Liver (tissue), 9 donors: Measurements from ENCODE around the gene RPS23. TPM values are rescaled to one million over a fixed set of nuclear protein-coding genes. Genes with fewer than 3 reads are reported as not detected.

Source experiments
- DNase-seq: peaks from one replicate; pipeline ENCODE4 v3.0.0-alpha.2; 2017; ENCODE audit warnings: low spot score
- H3K27ac ChIP-seq, 2 donors: one replicate each; pipeline ENCODE4 v1.7.0; 2013; ENCODE audit warnings: inconsistent platforms in 2 of 2, low read length in 2 of 2, control low read depth in 1 of 2, low read depth in 1 of 2, mild to moderate bottlenecking in 1 of 2
- H3K27me3 ChIP-seq, 4 donors: one replicate each; pipeline versions ENCODE4 v1.6.1 to v1.7.0; 2013; ENCODE audit warnings: low read length in 3 of 4, inconsistent platforms in 1 of 4, mild to moderate bottlenecking in 1 of 4, moderate library complexity in 1 of 4; ENCODE audit not compliant: control insufficient read depth in 4 of 4, insufficient read depth in 4 of 4
- H3K36me3 ChIP-seq, 4 donors: one replicate each; pipeline versions ENCODE4 v1.6.1 to v1.7.0; 2013; ENCODE audit warnings: low read length in 3 of 4, mild to moderate bottlenecking in 3 of 4, low read depth in 1 of 4, moderate library complexity in 1 of 4; ENCODE audit not compliant: control insufficient read depth in 4 of 4, insufficient read depth in 3 of 4
- H3K4me1 ChIP-seq, 4 donors: one replicate each; pipeline versions ENCODE4 v1.6.1 to v1.7.0; 2013; ENCODE audit warnings: low read length in 3 of 4, mild to moderate bottlenecking in 3 of 4, moderate library complexity in 1 of 4; ENCODE audit not compliant: control insufficient read depth in 4 of 4, insufficient read depth in 4 of 4
- H3K4me3 ChIP-seq, 3 donors: one replicate each; pipeline versions ENCODE4 v1.6.1 to v1.7.0; 2013; ENCODE audit warnings: low read length in 3 of 3, control low read depth in 1 of 3, low read depth in 1 of 3, mild to moderate bottlenecking in 1 of 3
- H3K9ac ChIP-seq, 2 donors: one replicate each; pipeline ENCODE4 v1.7.0; 2013; ENCODE audit warnings: low read length in 2 of 2, mild to moderate bottlenecking in 2 of 2, moderate library complexity in 2 of 2, control low read depth in 1 of 2, low read depth in 1 of 2
- H3K9me3 ChIP-seq, 4 donors: one replicate each; pipeline versions ENCODE4 v1.6.1 to v1.7.0; 2013; ENCODE audit warnings: low read length in 3 of 4; ENCODE audit not compliant: control insufficient read depth in 4 of 4
- EGR1 ChIP-seq, 2 donors: IDR thresholded peaks; 2 replicates each; pipeline ENCODE4 v1.6.1; 2016 to 2018; ENCODE audit warnings: antibody characterized with exemption in 2 of 2, low read depth in 2 of 2
- FOXA1 ChIP-seq: IDR thresholded peaks from 2 replicates; pipeline ENCODE4 v1.6.1; 2016; ENCODE audit warnings: antibody characterized with exemption
- FOXA2 ChIP-seq: IDR thresholded peaks from 2 replicates; pipeline ENCODE4 v1.6.1; 2016; ENCODE audit warnings: antibody characterized with exemption
- GABPA ChIP-seq, 2 donors: IDR thresholded peaks in 1 of 2; conservative IDR thresholded peaks in 1 of 2; 2 replicates each; pipeline ENCODE4 v1.6.1; 2016; ENCODE audit warnings: antibody characterized with exemption in 2 of 2, mild to moderate bottlenecking in 1 of 2, moderate library complexity in 1 of 2
- HNF4A ChIP-seq, 2 donors: conservative IDR thresholded peaks; 2 replicates each; pipeline ENCODE4 v1.6.1; 2016; ENCODE audit warnings: antibody characterized with exemption in 2 of 2, mild to moderate bottlenecking in 2 of 2
- HNF4G ChIP-seq: IDR thresholded peaks from 2 replicates; pipeline ENCODE4 v1.6.1; 2016; ENCODE audit warnings: antibody characterized with exemption
- JUND ChIP-seq, 2 donors: IDR thresholded peaks; 2 replicates each; pipeline ENCODE4 v1.6.1; 2016; ENCODE audit warnings: antibody characterized with exemption in 2 of 2
- NR2F2 ChIP-seq: IDR thresholded peaks from 2 replicates; pipeline ENCODE4 v1.6.1; 2016; ENCODE audit warnings: antibody characterized with exemption
- RAD21 ChIP-seq, 2 donors: IDR thresholded peaks; 2 replicates each; pipeline ENCODE4 v1.6.1; 2016; ENCODE audit warnings: antibody characterized with exemption in 2 of 2, mild to moderate bottlenecking in 2 of 2
- RXRA ChIP-seq, 2 donors: IDR thresholded peaks; 2 replicates each; pipeline ENCODE4 v1.6.1; 2017 to 2018; ENCODE audit warnings: antibody characterized with exemption in 2 of 2, mild to moderate bottlenecking in 1 of 2
- SP1 ChIP-seq: IDR thresholded peaks from 2 replicates; pipeline ENCODE4 v1.6.1; 2018; ENCODE audit warnings: antibody characterized with exemption, mild to moderate bottlenecking
- TAF1 ChIP-seq: conservative IDR thresholded peaks from 2 replicates; pipeline ENCODE4 v1.6.1; 2016; ENCODE audit warnings: antibody characterized with exemption, mild to moderate bottlenecking
- YY1 ChIP-seq: IDR thresholded peaks from 2 replicates; pipeline ENCODE4 v1.6.1; 2016; ENCODE audit warnings: antibody characterized with exemption, mild to moderate bottlenecking
- WGBS: extraction: QIAGEN DNeasy Blood & Tissue Kit; methylation state at CpG from one replicate; pipeline ENCODE4 v1.1.7; 2013; 5-methylcytosine and 5-hydroxymethylcytosine counted together
- polyA plus RNA-seq, 2 donors: library from polyadenylated mRNA; stranded (reverse) in 1 of 2; unstranded in 1 of 2; fragments of 200-250 nt in 1 of 2; fragments of >200 nt in 1 of 2; fragmentation: Nextera tagmentation in 1 of 2; extraction: Ambion mirVana in 1 of 2; gene quantifications; one replicate each; pipeline versions ENCODE4 v1.2.1 to v1.2.3, GENCODE V29; 2013 to 2015
- total RNA-seq, 2 donors: library from RNA; depleted of rRNA; stranded (reverse); fragments of >200 nt; gene quantifications; one replicate each; pipeline ENCODE4 v1.2.3, GENCODE V29; 2014
- TF ChIP-seq, protein P1 (sequence below): IDR thresholded peaks from 2 replicates; pipeline ENCODE4 v1.6.1; 2016; ENCODE audit warnings: antibody characterized with exemption
- TF ChIP-seq, protein P2 (sequence below): fragments of 150-350 bp; IDR thresholded peaks from 2 replicates; pipeline ENCODE4 v1.5.1; 2017; ENCODE audit warnings: improper control_type of control experiment, low read depth, low read length; ENCODE audit not compliant: missing input control
- TF ChIP-seq, protein P3 (sequence below): IDR thresholded peaks from 2 replicates; pipeline ENCODE4 v1.6.1; 2016; ENCODE audit warnings: antibody characterized with exemption, mild to moderate bottlenecking
- TF ChIP-seq, protein P4 (sequence below): IDR thresholded peaks from 2 replicates; pipeline ENCODE4 v1.6.1; 2016; ENCODE audit warnings: antibody characterized with exemption
- TF ChIP-seq, protein P5 (sequence below): IDR thresholded peaks from 2 replicates; pipeline ENCODE4 v1.6.1; 2016; ENCODE audit warnings: antibody characterized with exemption
- donor health status: healthy.
- donor health status: healthy.
- donor health status: healthy.
- donor health status: healthy.
- donor health status: healthy.

RPS23 gene
- total and polyA plus RNA-seq, 4 donors, result 447 to 1,610 (median 618) TPM

DNA sequence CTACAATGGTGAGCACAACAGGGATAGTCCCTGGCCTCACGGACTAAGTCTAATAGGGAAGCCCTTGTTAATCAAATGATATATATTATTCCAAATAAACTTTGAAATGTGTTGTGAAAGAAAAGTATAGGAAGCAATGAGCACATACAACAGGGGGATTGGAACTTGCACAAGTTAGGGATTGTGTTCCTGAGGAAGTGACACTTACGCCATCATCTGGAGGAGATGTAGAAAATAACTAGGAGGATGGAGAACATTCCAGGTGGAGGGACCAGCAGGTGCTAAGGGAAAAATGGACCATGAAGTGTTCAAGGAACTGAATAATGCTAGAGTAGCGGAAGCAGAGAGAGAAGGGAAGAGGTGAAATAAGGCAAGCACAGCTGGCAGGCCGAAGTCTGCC is 18.8 kb upstream of the RPS23 start (continued):
- TF ChIP-seq NR2F2 (no peak), FOXA1 (no peak), RAD21 (IDR thresholded peaks at IDR 0.05) (no peak), EGR1 (IDR thresholded peaks at IDR 0.05; ENCODE audit: low read depth in 2 of 2) (no peak), RXRA (IDR thresholded peaks at IDR 0.05) (no peak), TAF1 (no peak), JUND (IDR thresholded peaks at IDR 0.05) (no peak), GABPA (IDR thresholded peaks at IDR 0.05 in 1 of 2, conservative IDR thresholded peaks at IDR 0.05 in 1 of 2) (no peak)
- TF ChIP-seq, protein P1, sequence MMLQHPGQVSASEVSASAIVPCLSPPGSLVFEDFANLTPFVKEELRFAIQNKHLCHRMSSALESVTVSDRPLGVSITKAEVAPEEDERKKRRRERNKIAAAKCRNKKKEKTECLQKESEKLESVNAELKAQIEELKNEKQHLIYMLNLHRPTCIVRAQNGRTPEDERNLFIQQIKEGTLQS, result no peak

DNA sequence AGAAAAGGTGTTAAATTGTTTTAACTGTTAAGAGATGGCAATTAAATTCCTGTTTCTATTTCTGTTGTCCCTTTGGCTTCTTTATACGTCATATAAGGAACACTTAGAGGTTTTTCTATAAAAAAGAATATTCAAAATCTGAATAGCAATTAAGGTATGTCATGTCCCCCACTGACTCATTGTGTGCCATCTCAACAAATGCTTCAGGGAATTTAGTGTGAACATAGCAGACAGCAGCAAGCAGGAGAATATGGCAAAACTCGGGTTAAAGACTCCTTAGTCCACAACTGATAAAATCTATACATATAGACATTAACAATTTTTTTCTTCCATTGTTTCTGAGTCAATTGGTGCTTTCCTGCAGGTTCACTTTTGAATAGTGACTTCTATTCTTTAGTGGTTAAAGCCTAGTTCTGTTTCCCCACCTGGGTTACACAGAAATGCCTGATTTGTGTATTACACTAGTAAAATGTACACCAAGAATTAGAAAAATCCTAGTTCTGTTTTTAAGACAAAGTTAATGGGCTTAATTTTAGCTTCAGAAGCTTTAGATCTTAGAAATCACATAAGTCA is 17.9 kb upstream of the RPS23 start:
- Histone ChIP-seq H3K27ac (no peak overlapping the region), H3K9me3 (no peaks in the 10 kb centered on the region), H3K4me3 (no peak overlapping the region), H3K4me1 (no peaks in the 10 kb centered on the region), H3K9ac (no peak overlapping the region), H3K36me3 (no peaks in the 10 kb centered on the region), H3K27me3 (no peaks in the 10 kb centered on the region)
- 90% methylated on average over 2 of the region's 2 CpGs for WGBS
- no peak for DNase-seq
- TF ChIP-seq HNF4G (no peak), NR2F2 (no peak), HNF4A (conservative IDR thresholded peaks at IDR 0.05) (no peak), JUND (IDR thresholded peaks at IDR 0.05) (no peak), TAF1 (no peak), GABPA (IDR thresholded peaks at IDR 0.05 in 1 of 2, conservative IDR thresholded peaks at IDR 0.05 in 1 of 2) (no peak), EGR1 (IDR thresholded peaks at IDR 0.05; ENCODE audit: low read depth in 2 of 2) (no peak), SP1 (no peak), FOXA2 (no peak), RXRA (IDR thresholded peaks at IDR 0.05) (no peak), YY1 (no peak), RAD21 (IDR thresholded peaks at IDR 0.05) (no peak), FOXA1 (no peak)
- TF ChIP-seq, protein P2, sequence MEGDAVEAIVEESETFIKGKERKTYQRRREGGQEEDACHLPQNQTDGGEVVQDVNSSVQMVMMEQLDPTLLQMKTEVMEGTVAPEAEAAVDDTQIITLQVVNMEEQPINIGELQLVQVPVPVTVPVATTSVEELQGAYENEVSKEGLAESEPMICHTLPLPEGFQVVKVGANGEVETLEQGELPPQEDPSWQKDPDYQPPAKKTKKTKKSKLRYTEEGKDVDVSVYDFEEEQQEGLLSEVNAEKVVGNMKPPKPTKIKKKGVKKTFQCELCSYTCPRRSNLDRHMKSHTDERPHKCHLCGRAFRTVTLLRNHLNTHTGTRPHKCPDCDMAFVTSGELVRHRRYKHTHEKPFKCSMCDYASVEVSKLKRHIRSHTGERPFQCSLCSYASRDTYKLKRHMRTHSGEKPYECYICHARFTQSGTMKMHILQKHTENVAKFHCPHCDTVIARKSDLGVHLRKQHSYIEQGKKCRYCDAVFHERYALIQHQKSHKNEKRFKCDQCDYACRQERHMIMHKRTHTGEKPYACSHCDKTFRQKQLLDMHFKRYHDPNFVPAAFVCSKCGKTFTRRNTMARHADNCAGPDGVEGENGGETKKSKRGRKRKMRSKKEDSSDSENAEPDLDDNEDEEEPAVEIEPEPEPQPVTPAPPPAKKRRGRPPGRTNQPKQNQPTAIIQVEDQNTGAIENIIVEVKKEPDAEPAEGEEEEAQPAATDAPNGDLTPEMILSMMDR, result no peak
- TF ChIP-seq, protein P3, sequence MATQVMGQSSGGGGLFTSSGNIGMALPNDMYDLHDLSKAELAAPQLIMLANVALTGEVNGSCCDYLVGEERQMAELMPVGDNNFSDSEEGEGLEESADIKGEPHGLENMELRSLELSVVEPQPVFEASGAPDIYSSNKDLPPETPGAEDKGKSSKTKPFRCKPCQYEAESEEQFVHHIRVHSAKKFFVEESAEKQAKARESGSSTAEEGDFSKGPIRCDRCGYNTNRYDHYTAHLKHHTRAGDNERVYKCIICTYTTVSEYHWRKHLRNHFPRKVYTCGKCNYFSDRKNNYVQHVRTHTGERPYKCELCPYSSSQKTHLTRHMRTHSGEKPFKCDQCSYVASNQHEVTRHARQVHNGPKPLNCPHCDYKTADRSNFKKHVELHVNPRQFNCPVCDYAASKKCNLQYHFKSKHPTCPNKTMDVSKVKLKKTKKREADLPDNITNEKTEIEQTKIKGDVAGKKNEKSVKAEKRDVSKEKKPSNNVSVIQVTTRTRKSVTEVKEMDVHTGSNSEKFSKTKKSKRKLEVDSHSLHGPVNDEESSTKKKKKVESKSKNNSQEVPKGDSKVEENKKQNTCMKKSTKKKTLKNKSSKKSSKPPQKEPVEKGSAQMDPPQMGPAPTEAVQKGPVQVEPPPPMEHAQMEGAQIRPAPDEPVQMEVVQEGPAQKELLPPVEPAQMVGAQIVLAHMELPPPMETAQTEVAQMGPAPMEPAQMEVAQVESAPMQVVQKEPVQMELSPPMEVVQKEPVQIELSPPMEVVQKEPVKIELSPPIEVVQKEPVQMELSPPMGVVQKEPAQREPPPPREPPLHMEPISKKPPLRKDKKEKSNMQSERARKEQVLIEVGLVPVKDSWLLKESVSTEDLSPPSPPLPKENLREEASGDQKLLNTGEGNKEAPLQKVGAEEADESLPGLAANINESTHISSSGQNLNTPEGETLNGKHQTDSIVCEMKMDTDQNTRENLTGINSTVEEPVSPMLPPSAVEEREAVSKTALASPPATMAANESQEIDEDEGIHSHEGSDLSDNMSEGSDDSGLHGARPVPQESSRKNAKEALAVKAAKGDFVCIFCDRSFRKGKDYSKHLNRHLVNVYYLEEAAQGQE, result no peak
- TF ChIP-seq, protein P1, result no peak
- TF ChIP-seq, protein P4, sequence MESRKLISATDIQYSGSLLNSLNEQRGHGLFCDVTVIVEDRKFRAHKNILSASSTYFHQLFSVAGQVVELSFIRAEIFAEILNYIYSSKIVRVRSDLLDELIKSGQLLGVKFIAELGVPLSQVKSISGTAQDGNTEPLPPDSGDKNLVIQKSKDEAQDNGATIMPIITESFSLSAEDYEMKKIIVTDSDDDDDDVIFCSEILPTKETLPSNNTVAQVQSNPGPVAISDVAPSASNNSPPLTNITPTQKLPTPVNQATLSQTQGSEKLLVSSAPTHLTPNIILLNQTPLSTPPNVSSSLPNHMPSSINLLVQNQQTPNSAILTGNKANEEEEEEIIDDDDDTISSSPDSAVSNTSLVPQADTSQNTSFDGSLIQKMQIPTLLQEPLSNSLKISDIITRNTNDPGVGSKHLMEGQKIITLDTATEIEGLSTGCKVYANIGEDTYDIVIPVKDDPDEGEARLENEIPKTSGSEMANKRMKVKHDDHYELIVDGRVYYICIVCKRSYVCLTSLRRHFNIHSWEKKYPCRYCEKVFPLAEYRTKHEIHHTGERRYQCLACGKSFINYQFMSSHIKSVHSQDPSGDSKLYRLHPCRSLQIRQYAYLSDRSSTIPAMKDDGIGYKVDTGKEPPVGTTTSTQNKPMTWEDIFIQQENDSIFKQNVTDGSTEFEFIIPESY, result no peak
- TF ChIP-seq, protein P5, sequence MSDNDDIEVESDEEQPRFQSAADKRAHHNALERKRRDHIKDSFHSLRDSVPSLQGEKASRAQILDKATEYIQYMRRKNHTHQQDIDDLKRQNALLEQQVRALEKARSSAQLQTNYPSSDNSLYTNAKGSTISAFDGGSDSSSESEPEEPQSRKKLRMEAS, result no peak
